HuH-7 (cell line): ENCODE data around the gene TUBG2.
A peak's percentile ranks its signal among the peaks of the same experiment; 100 is the strongest.

Experiments
- DNase-seq: peaks from one replicate; pipeline ENCODE4 v3.0.0; 2011; ENCODE audit warnings: low spot score

TUBG2 gene

GRCh38 chr17:42677012-42677857, 18.2 kb downstream of the TUBG2 start:
- DNase-seq, result peak; percentile 100

GRCh38 chr17:42677921-42678781, 19.1 kb downstream of the TUBG2 start:
- peak; percentile 98 for DNase-seq

- DNase-seq, result peak; percentile 78
Measured at GRCh38 chr17:42678951-42679491, 19.9 kb downstream of the TUBG2 start.

GRCh38 chr17:42679492-42680330, 20.6 kb downstream of the TUBG2 start:
- DNase-seq, result peak; percentile 90

GRCh38 chr17:42680331-42680808, 21.3 kb downstream of the TUBG2 start:
- peak; percentile 42 for DNase-seq

GRCh38 chr17:42681976-42682721, 23.1 kb downstream of the TUBG2 start, which contains the start of gene CNTNAP1:
CNTNAP1 (plus strand) TSS chr17:42682531; CDS start chr17:42682830, 299 bp downstream.
- DNase-seq, result peak; percentile 95

- peak; percentile 86 for DNase-seq
Measured at GRCh38 chr17:42682722-42683403, 23.8 kb downstream of the TUBG2 start.

GRCh38 chr17:42683407-42684034, 24.4 kb downstream of the TUBG2 start:
- DNase-seq, result no peak

- no peak for DNase-seq
Measured at GRCh38 chr17:42684929-42685556, 26.0 kb downstream of the TUBG2 start.

- no peak for DNase-seq
Measured at GRCh38 chr17:42685831-42686230, 26.7 kb downstream of the TUBG2 start.

- DNase-seq, result no peak
Measured at GRCh38 chr17:42686520-42687128, 27.5 kb downstream of the TUBG2 start.

GRCh38 chr17:42687707-42688320, 28.7 kb downstream of the TUBG2 start:
- no peak for DNase-seq

- no peak for DNase-seq
Measured at GRCh38 chr17:42690596-42690995, 31.5 kb downstream of the TUBG2 start.

GRCh38 chr17:42691021-42691545, 32.0 kb downstream of the TUBG2 start:
- DNase-seq, result no peak

- DNase-seq, result no peak
Measured at GRCh38 chr17:42692489-42692888, 33.4 kb downstream of the TUBG2 start.

GRCh38 chr17:42694524-42694923, 35.4 kb downstream of the TUBG2 start:
- DNase-seq, result no peak

- DNase-seq, result no peak
Measured at GRCh38 chr17:42695500-42695899, 36.4 kb downstream of the TUBG2 start.
